BLaER1 (cell line): Measurements from ENCODE around the gene CRIM1.

Experiments used
- H3K27ac ChIP-seq: shearing (Covaris generic); formaldehyde crosslinking; 2 replicates; pipeline ENCODE4 v1.8.1; 2022
- H3K27me3 ChIP-seq: shearing (Covaris generic); formaldehyde crosslinking; 2 replicates; pipeline ENCODE4 v1.8.1; 2022
- H3K36me3 ChIP-seq: shearing (Covaris generic); formaldehyde crosslinking; 2 replicates; pipeline ENCODE4 v1.8.1; 2022
- H3K4me1 ChIP-seq: shearing (Covaris generic); formaldehyde crosslinking; 2 replicates; pipeline ENCODE4 v1.8.1; 2022
- H3K4me2 ChIP-seq: shearing (Covaris generic); formaldehyde crosslinking; 2 replicates; pipeline ENCODE4 v1.8.1; 2022
- H3K4me3 ChIP-seq: shearing (Covaris generic); formaldehyde crosslinking; 2 replicates; pipeline ENCODE4 v1.8.1; 2022
- H3K9ac ChIP-seq: shearing (Covaris generic); formaldehyde crosslinking; 2 replicates; pipeline ENCODE4 v1.8.1; 2022
- H3K9me3 ChIP-seq: shearing (Covaris generic); formaldehyde crosslinking; 2 replicates; pipeline ENCODE4 v1.8.1; 2022
- H4K20me1 ChIP-seq: shearing (Covaris generic); formaldehyde crosslinking; 2 replicates; pipeline ENCODE4 v1.8.1; 2022
- Cebpa-rat ChIP-seq: shearing (Covaris generic); IDR thresholded peaks from 2 replicates; pipeline ENCODE4 v1.8.1; 2022

CRIM1 gene

GRCh38 chr2:36369716-36370115 lies 14.1 kb downstream of the CRIM1 start:
- TF ChIP-seq Cebpa-rat, result no peak
- Histone ChIP-seq H3K4me1 (no peaks in the 10 kb centered on the region), H4K20me1 (peaks cover 91% of the 10 kb centered on the region), H3K4me3 (no peak overlapping the region), H3K9me3 (no peaks in the 10 kb centered on the region), H3K9ac (no peak overlapping the region), H3K4me2 (no peak overlapping the region), H3K27me3 (no peaks in the 10 kb centered on the region), H3K36me3 (no peaks in the 10 kb centered on the region), H3K27ac (no peak overlapping the region)

GRCh38 chr2:36370281-36370680 lies 14.7 kb downstream of the CRIM1 start:
- Histone ChIP-seq H3K27ac (no peak overlapping the region), H4K20me1 (peaks cover 90% of the 10 kb centered on the region), H3K9me3 (no peaks in the 10 kb centered on the region), H3K27me3 (no peaks in the 10 kb centered on the region), H3K4me1 (no peaks in the 10 kb centered on the region), H3K4me3 (no peak overlapping the region), H3K36me3 (no peaks in the 10 kb centered on the region), H3K9ac (no peak overlapping the region), H3K4me2 (no peak overlapping the region)
- no peak for TF ChIP-seq Cebpa-rat

- peaks cover 85% of the 10 kb centered on the region for H4K20me1 ChIP-seq
Measured at GRCh38 chr2:36371070-36371874, 15.7 kb downstream of the CRIM1 start.

GRCh38 chr2:36371928-36372391 lies 16.4 kb downstream of the CRIM1 start:
- H3K27ac ChIP-seq, result no peak overlapping the region
- H3K27me3 ChIP-seq, result no peaks in the 10 kb centered on the region
- no peak overlapping the region for H3K4me3 ChIP-seq
- no peaks in the 10 kb centered on the region for H3K9me3 ChIP-seq
- H3K4me2 ChIP-seq, result no peak overlapping the region
- H3K36me3 ChIP-seq, result no peaks in the 10 kb centered on the region
- TF ChIP-seq Cebpa-rat, result no peak
- no peaks in the 10 kb centered on the region for H3K4me1 ChIP-seq
- peaks cover 85% of the 10 kb centered on the region for H4K20me1 ChIP-seq
- H3K9ac ChIP-seq, result no peak overlapping the region

More at GRCh38 chr2:36371070-36371874, 15.7 kb downstream of the CRIM1 start:
- Histone ChIP-seq H3K9ac (no peak overlapping the region), H3K4me2 (no peak overlapping the region), H3K4me3 (no peak overlapping the region), H3K27ac (no peak overlapping the region), H3K27me3 (no peaks in the 10 kb centered on the region), H3K4me1 (no peaks in the 10 kb centered on the region), H3K9me3 (no peaks in the 10 kb centered on the region), H3K36me3 (no peaks in the 10 kb centered on the region)
- TF ChIP-seq Cebpa-rat, result no peak

GRCh38 chr2:36373149-36373926 lies 17.8 kb downstream of the CRIM1 start:
- Histone ChIP-seq H3K9ac (no peak overlapping the region), H3K36me3 (no peaks in the 10 kb centered on the region), H4K20me1 (peaks cover 85% of the 10 kb centered on the region), H3K27me3 (no peaks in the 10 kb centered on the region), H3K4me1 (no peaks in the 10 kb centered on the region), H3K4me2 (no peak overlapping the region), H3K9me3 (no peaks in the 10 kb centered on the region), H3K4me3 (no peak overlapping the region), H3K27ac (no peak overlapping the region)
- no peak for TF ChIP-seq Cebpa-rat

- no peaks in the 10 kb centered on the region for H3K36me3 ChIP-seq
- H3K27me3 ChIP-seq, result no peaks in the 10 kb centered on the region
Measured at GRCh38 chr2:36374585-36374984, 19.0 kb downstream of the CRIM1 start.

GRCh38 chr2:36376319-36376765 lies 20.8 kb downstream of the CRIM1 start:
- no peaks in the 10 kb centered on the region for H3K9me3 ChIP-seq
- TF ChIP-seq Cebpa-rat, result no peak
- no peak overlapping the region for H3K4me2 ChIP-seq
- H3K4me1 ChIP-seq, result no peaks in the 10 kb centered on the region
- H3K9ac ChIP-seq, result no peak overlapping the region
- H4K20me1 ChIP-seq, result peaks cover 63% of the 10 kb centered on the region
- no peaks in the 10 kb centered on the region for H3K27me3 ChIP-seq
- H3K27ac ChIP-seq, result no peak overlapping the region
- no peak overlapping the region for H3K4me3 ChIP-seq
- 0 out of 2 replicates have a peak, but pooled peaks cover 4% of the 10 kb centered on the region for H3K36me3 ChIP-seq

More at GRCh38 chr2:36374585-36374984, 19.0 kb downstream of the CRIM1 start:
- H3K4me1 ChIP-seq, result no peaks in the 10 kb centered on the region
- peaks cover 72% of the 10 kb centered on the region for H4K20me1 ChIP-seq
- H3K27ac ChIP-seq, result no peak overlapping the region
- no peak overlapping the region for H3K4me2 ChIP-seq
- H3K9ac ChIP-seq, result no peak overlapping the region
- no peak overlapping the region for H3K4me3 ChIP-seq
- no peak for TF ChIP-seq Cebpa-rat
- H3K9me3 ChIP-seq, result no peaks in the 10 kb centered on the region

- H3K4me1 ChIP-seq, result no peaks in the 10 kb centered on the region
- H3K4me2 ChIP-seq, result no peak overlapping the region
- no peak for TF ChIP-seq Cebpa-rat
- 0 out of 2 replicates have a peak, but pooled peaks cover 4% of the 10 kb centered on the region for H3K36me3 ChIP-seq
- H3K27me3 ChIP-seq, result no peaks in the 10 kb centered on the region
- H3K9me3 ChIP-seq, result no peaks in the 10 kb centered on the region
- H3K9ac ChIP-seq, result no peak overlapping the region
- H3K4me3 ChIP-seq, result no peak overlapping the region
- peaks cover 62% of the 10 kb centered on the region for H4K20me1 ChIP-seq
- no peak overlapping the region for H3K27ac ChIP-seq
Measured at GRCh38 chr2:36376992-36377738, 21.6 kb downstream of the CRIM1 start.

- H3K9ac ChIP-seq, result no peak overlapping the region
- H3K4me2 ChIP-seq, result no peak overlapping the region
- H3K27me3 ChIP-seq, result no peaks in the 10 kb centered on the region
- H3K4me3 ChIP-seq, result no peak overlapping the region
- TF ChIP-seq Cebpa-rat, result no peak
- 0 out of 2 replicates have a peak, but pooled peaks cover 4% of the 10 kb centered on the region for H3K36me3 ChIP-seq
- no peak overlapping the region for H3K27ac ChIP-seq
- H4K20me1 ChIP-seq, result peaks cover 44% of the 10 kb centered on the region
- no peaks in the 10 kb centered on the region for H3K9me3 ChIP-seq
- no peaks in the 10 kb centered on the region for H3K4me1 ChIP-seq
Measured at GRCh38 chr2:36379710-36380448, 24.3 kb downstream of the CRIM1 start.
